GM21529 (cell line): Measurements from ENCODE around the gene C11orf21.

Source experiments
- ATAC-seq: cut with Tn5 transposase; IDR thresholded peaks from one replicate; pipeline ENCODE4 v1.9.1; 2021; ENCODE audit not compliant: unreplicated experiment

Gene C11orf21

DNA sequence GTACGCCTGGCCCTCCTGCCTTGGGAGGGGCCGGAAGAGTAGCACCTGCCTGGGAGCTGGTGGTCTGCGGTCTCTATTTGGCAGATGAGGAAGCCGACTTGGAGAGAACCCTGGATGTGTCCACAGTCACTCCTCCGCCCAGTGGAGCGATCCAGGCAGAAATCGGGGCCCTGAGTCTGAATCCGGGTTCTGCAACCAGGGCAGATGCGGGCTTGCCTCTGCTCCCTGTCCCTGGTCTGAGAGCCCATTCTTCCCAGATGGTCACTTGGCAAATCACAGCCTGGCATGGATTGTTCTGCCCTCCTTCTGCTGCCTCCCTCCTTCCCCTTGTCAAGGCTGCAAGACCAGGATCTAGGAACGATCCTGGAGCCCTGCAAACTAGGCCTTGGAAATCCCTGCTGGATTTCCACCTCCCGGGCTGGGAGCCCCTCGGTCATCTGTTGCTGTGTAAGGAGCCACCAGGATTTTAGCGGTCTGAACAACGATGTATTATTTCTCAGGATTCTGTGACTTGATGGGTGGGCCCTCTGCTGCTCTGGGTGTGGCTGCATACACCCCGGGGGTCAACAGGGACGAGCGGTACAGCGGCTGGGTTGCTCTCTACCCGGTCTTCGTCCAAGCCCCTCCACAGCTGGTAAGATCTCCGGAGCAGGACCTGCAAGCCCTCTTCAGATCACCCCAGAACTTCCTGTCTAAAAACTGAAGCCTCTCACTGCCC is 29.3 kb downstream of the C11orf21 start:
- no peak for ATAC-seq

DNA sequence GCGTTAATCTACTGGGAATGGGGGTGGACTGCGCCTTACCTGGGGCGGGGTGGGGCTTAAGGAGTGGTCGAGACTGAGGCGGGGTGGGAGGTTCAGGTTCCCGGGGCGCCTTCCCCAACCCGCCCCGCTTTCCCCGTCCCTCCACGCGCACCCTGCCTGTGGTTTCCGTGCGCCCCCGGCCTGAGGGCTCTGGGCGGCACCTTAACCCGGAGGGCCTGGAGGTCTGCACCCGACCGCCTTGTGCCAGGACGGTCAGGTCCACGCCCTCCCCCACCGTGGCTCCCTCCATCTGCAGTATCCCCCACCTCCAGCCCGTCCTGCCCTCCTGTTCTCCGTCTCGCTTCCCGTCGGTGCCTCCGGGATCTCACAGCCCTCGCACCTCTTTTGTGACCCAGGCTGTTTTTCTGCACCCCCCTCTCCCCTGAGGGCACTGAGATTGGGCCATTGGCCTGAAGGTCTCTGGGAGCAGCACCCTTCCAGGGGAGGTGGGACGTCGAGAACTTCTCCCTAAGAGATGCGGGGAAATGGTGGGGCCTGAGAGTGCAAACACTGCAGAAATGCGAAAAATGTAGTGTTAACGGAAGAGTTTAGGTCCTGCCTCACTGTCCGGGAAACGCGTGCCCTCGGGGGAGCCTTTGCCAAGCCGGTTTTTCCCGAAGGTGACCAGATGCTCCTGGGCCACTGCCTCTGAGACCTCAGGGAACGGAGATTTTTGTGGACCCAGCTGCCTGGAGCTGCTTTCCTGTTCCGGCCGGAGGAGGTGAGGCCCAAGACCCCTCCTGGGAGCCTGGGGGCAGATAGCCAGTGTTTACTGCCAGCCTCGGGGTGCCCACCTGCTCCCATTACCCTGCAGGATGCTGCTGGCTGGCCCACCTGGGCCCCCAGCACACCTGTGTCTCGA is 30.1 kb downstream of the C11orf21 start:
- ATAC-seq = no peak

DNA sequence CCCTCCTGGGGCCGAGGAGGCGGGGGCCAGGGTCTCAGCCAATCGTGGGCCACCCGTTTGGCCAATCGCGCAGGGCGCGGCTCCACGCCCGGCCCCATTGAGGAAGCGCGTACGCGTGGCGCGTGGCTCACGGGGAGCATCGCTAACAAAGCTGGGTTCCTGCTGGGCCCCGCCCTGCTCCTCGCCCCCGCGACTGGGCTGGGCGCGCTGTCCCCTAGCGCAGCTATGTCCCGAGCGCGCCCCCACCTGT is 30.7 kb downstream of the C11orf21 start:
- ATAC-seq = no peak

DNA sequence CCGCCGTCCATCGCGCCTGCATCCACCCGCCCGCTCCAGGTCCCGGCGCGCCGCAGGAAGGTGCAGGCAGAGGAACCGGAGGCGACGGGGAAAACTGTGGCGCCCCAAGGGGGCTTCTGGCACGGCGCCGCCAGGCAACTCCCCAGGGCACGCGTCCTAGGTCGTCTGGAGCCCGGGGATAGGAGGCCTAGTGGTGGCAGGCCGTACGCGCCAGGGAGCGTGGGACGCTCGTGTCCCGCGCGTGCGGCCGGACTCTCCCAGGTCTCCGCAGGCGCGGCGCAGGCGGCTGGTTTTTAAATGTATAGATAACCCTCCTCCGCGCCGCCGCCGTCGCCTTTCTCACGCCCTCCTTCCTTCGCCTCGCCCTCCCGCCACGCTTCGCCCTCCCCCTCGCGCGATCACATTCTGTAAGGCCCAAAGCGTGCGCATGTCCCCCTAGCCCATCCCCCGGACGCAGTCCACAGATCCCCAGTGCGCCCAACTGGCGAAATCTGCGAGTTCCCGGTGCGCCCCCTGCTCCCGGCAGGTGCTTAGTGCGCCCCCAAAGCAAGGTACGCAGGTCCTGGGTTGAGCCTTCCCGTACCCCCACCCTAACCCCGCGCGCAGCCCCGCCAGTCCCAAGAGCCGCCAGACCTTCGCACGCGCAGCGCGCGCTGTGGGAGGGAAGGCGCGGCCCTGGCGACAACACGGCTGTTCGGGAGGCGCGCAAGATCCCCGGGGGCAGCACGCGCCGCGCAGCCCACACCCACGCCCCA is 31.2 kb downstream of the C11orf21 start, which contains the start of gene ASCL2:
Gene ASCL2 (minus strand): TSS at position 267 of the 755 bp plus-strand sequence. CDS start 256 bp downstream, at position 11.
- ATAC-seq = no peak

DNA sequence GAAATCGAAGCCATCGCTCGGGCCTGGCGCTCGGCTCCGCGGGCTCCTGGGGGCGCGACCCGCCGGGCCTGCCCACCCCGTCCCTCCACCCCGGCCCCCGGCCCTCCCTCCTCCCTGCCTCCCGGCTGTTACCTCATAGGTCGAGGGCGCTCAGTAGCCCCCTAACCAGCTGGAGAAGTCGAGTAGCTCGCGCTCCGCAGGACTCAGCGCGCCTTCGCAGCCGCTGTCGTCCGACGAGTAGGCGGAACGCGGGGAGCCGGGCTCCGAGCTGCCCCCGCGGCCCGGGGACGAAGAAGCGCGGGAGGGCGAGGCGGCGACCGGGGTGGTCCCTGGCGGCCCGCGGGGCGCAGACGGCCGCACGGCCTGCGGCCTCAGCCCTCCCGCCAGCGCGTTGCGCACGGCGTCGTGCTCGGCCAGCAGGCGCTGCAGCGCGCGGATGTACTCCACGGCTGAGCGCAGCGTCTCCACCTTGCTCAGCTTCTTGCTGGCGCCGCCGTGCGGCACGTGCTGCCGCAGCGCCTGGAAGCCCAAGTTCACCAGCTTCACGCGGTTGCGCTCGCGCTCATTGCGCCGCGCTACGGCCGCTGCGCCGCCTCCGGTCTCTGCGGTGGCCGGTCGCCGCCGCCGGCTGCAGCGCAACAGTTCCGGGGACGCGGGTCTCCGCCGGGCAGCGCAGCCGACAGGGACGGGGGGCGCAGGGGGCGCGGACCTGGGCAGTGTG is 32.0 kb downstream of the C11orf21 start:
- ATAC-seq = no peak

DNA sequence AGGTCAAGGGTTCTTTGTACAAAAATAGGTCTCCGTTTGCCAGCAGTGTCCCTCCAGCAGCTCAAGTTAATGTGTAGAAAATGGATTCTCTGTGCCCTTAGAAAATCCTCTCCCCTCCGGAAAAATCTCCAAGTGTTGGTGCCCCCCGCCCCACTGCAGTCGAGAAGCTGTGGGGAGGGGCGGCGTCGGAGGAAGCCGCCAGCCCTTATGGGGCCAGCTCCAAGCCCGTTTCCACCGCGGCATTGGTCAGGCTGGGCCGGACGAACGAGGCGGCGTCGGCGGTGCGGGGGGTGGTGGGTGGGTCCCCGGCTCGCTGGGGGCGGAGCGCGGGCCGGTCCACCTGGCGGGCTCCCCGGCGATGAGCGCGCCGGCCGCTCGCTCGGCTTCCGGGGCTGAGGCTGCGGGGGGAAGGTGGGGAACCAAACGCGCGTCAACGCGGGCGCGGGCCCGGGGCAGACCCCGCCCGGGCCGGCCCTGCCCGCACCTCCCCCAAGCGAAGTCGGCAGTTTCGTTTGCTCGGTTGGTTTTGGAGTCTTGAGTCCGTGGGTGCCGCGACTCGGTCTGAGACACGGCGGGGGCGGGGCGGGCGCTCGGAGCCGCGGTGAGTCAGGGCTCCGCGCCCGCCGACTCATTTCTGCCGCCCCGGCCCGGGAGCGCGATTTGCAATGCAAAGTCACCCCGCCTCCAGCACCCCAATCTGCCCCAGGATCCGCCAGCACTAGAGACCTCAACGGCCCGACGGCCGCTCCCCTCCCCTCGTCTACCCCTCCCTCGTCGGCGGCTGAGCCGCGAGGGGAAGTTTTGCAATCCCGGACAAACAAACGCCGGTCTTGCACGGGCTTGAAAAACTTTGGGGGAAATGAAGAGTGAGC is 32.8 kb downstream of the C11orf21 start:
- no peak for ATAC-seq

DNA sequence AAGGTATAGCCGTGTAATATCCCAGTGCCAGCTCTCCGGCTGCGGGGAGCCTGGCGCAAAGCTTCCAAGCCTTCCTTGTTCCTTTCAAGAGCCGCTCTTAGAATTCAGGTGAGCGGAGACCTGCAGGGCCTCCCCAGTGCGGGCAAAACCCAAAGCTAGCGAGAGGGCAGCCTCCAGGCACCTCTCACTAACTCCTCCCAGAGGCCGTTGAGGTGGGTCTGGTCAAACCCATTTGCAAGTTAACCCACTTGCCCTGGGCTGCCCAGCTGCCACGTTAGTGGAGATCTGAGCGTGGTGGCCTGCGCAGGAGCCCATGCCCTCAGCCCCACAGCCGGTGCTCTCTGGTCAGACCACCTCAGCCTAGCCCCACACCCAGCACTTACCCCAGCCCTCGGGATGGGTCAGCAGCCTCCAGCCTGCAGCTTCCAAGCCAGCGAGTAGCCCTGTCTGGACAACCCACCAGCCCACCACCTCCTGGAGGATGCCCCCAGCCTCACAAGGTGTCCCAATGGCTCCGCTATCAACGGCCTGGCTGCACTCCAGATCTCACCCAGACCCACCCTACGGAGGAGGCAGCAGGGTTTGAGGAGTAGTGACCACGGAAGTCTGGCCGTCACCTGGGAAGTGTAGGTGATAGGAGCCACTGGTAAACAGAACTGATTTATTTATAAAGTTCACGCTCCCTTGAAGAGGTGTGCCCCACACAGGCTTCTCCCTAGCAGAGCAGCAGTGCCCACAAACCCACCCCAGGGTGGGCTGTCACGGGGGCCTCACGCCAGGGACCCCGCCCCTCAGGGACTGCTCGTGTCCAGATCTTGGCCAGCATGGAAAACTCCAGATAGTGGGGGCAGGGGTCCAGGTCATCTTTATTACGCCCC is 33.6 kb downstream of the C11orf21 start:
- ATAC-seq = no peak

DNA sequence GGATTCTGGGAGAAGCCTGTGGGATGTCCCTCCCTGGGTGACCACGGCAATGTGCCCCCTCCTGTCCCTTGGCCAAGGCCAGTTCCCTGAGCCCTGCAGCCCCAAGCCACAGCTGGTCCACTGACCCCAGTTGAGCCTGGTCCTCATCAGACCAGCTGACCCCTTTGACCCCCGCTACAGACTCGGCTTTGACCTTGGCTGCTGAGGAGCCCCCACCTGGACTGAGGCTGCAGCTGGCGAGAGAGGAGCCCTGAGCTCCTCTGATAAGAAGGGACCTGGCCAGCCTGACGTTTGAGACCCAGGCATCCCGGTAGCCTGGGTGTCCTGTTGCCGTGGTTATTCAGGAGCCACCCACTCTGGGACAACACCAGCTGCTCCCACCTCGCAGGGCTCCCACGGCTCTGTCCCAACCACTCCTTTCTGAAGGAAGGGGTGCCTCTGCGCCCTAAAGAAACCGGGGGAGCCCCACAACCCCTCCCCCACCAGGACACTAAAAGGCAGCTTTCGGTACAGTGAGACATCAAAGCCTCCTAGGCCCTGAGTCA is 34.3 kb downstream of the C11orf21 start:
- no peak for ATAC-seq

DNA sequence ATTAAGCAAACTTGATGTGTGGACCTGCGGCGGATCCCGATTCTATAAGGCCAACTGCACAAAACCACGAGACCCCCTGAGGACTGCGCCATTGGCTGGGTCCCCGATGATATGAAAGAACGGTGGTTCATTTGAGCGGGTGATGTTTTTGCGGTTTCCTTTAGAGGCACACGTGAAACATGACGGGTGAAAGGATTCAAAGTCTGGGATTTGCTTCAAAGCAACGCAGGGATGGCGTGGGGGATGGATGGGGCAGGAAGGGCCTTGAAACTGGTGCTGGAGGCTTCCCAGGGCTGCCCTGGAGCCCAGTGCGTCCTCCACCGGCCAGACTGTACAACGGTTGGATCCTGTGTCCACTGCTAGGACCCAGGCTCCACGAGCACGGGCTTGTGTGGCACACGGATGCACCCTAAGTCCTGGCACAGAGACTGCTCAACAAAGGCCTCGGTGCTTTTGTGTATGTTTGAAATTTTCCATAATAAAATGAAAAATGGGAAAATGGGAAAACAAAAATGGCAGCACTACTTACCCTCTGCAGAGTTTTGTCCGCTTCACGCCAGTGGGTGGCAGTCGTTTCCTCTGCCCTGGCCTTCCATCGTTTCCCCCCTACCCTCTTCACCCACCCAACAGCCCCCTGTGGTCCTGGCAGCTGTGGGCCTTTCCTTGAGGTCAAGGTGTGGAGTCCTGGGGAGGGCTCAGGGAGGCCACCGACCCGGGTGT is 35.0 kb downstream of the C11orf21 start:
- ATAC-seq = no peak

DNA sequence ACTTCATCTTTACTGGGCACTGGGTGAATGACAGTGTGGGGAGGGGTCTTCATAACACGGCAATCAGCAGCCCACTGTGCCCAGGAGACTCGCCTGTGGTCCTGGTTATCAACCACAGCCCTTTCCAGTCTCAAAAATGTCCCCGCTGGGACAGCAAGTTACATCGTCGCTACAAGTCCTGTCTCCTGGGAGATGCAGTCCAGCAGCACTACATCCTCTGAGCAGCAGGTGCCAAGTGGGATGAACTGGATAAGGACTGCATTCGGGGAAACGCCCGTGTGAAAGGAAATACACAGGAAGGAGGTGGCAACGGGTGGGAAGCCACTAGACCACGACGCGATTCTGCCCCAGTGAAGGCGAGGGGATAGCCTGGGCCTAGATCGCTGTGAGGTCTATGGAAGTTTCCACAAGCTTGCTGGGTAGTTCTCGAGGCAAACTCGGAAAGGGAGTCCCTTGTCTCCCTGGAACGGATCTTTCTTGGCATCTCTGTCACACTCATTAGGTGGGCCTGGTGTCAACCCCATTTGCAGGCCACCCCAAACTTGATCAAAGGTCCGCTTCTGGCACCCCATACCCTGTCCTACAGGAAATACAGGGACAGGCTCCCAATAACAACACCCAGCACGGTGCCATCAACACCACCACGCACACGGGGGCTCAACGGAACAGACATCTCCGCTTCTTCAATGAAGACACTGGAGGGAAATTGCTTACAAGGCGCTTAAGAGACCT is 35.7 kb downstream of the C11orf21 start:
- ATAC-seq = no peak

DNA sequence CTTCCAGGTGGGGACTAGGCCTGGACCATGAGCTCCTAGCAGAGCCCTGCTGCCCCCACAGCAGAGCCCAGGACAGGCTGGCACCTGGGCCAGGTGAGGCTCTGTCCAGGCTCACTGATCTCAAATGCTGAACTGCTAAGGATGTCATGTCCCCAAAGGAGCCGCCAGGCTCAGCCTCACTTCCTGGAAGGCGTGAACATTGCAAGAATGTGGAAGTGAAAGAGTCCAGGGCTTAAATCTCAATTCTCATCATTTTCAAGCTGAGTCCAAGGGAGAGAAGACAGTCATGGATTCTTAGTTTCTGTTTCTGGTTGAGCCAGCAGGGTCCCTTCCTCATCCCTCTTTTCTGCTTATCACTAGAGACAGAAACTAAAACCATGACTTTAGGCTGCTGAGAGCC is 36.3 kb downstream of the C11orf21 start:
- ATAC-seq = peak; percentile 55

DNA sequence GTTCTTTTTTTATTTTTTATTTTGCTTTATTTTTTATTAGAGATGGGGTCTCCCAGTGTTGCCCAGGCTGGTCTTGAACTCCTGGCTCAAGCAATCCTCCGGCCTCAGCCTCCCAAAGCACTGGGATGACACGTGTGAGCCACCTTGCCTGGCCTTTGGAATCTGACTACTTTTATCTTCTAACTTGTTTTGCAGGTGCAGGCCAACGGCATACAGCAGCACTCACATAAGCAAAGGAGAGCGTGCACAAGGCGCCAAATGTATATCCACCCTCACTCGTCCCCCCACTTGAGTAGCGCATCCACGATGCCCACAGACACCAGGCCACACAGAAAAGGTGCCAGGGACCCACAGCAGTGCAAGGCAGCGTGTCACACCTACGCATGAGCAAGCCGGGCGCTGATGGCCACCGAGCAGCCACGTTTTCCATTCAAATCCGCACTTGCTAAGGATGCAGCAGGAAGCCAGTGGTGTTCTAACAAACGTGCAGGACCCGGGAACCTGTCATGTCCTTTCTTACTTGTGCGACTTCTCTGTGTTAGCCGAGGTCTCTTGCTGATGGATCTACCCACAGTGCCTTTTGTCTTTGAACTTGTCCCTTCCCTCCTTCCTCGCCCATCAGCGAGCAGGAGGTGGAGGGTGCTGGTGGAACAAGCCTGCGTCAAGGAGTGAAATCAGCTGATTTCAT is 37.2 kb downstream of the C11orf21 start:
- no peak for ATAC-seq

DNA sequence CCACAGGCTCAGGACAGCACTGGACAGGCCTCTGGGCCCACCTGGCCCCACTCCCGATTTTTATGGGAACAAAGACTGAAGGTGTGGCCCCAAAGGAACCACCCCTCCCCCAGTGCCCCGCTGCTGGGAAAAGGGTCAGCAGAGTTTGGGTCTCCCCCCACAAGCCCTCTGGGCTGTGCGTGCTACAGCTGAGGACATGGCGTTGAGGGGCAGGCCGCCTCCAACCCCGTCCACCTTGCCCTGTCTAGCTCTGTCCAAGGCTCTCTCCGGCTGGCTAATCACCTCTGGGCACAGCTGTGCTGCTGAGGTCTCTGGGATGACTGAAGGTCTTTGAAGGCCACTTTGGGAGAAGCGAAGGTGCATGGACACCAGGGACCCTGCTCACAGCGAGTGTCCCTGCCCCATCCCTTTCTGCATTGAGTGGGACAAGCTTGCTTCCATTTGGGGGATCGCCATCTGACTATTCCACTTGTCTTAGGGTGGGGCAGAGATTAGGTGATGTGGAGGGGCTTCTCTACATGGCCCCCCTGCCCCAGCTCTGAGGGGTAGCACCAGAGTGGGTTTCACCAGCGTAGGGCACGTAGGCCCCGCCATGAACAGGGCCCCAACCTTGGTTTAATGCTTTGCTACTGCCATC is 37.9 kb downstream of the C11orf21 start:
- ATAC-seq = no peak

DNA sequence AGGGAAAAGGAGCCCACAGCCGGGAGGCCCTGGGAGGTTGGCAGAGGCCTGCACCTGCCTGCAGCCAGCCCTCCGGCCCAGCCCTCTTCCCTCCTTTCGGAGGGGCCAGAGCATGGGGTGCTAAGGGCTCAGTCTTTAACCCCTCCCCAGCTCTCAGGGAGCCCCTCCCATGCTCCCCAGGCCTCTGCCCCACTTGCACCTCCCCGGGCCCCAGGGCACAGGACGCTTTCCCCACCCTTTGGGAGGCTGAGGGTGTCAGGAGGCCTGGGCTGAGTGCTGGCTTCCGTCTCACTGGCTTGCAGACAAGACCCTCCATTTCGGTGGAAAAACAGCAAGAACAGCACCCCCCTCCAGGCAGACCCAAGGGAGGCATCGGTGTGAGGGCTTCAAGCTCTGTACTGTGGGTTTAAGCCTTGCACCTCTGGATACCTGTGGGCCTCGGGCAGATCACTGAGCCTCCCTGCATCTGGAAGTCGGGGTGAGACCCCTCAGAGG is 38.6 kb downstream of the C11orf21 start:
- no peak for ATAC-seq

DNA sequence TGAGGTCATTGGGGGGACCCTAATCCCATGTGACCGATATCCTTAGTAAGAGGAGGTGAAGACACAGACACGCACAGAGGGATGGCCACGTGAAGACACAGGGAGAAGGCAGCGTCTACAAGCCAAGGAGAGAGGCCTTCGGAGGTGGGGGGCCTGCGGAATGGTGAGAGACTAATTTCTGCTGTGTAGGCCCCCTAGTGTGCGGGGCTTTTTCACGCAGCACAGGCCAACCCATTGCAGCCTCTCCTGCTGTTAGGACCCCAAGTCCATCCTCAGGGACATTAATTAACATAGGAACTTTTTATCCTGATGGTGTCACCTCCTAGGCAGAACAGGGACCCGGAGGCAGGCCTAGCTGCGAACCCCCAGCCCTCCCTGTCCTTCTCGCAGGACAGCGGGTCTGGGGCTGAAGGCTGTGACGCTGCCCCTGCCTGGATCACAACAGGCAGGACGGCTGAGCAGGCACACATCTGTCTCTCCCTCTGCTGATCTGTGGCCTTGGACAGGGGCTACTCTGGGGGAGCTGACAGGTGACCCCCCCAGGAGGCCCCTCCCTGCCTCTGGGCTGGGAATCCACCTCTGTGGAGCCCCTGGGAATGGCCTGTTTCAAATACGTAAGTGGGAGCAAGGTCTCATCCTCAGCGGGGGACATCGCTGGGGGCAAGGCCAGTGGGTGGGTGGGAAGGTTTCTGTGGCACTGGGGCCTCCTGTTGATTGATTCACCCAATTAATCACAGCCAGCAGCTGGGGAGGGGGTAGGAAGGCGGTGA is 39.2 kb downstream of the C11orf21 start:
- ATAC-seq = no peak
